HG02763 (cell line): ENCODE data around the gene POFUT1.
"Not testable (repeated sequence)": the region's sequence is repeated elsewhere in the genome, so short reads cannot be mapped to it uniquely, and the experiment has no call there.

Experiments used
- ATAC-seq: cut with Tn5 transposase; IDR thresholded peaks from one replicate; pipeline ENCODE4 v1.9.1; 2021; ENCODE audit warnings: mild to moderate bottlenecking, moderate library complexity; ENCODE audit not compliant: unreplicated experiment

POFUT1 gene

DNA sequence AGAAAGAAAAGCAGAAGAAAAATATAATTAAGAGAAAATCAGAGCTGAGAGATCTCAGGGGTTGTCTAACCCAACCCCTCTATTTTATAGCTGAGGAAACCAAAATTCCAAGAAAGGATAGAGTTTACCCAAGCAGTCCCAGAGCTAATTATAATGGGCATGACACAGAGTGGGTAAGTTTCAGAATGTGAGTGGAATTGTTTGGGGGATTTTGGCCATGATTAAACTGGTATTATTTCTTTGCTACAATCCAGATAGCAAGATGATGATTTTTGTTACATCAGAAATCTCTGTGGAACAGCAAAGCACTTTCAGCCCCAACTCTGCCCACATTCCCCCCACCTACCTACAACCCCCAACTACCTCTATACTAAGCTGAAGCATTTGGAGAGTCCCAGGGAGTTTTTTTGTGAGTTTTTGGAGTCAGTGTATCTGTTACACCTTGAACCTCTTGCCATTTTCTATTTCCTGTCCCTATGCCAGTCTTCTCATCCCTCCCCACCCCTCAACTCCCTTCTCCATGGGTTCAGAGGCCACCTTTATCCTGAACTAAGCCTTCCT lies 24.7 kb downstream of the POFUT1 start:
- no peak for ATAC-seq

- no peak for ATAC-seq
These were observed 25.6 kb downstream of the POFUT1 start for GRCh38 chr20:32233286-32233685.

- ATAC-seq, result no peak
These were observed 26.6 kb downstream of the POFUT1 start for GRCh38 chr20:32234135-32234808.

- ATAC-seq, result no peak
These were observed 27.8 kb downstream of the POFUT1 start for GRCh38 chr20:32235331-32236047.

DNA sequence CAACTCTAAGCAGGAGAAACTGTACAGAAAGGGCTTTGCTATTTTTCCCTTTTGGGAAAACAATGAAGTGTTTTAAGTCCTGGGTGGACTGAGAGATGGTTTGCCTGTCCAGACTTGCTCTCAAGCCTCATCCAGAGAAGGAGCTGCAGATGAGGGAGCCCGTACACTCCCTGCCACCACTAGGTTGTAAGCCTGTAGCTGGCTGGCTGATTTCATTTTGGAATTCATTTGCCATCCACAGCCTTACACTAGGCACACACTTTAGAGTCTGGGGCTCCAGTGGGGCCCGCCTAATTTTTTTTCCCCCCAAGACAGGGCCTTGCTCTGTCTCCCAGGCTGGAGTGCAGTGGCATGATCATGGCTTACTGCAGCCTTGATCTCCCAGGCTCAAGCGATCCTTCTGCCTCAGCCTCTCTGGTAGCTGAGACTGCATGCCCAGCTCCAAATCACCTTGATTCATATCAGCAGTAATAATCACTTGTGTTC lies 28.4 kb downstream of the POFUT1 start:
- ATAC-seq, result no peak

GRCh38 chr20:32236819-32237218 lies 29.1 kb downstream of the POFUT1 start:
- ATAC-seq, result no peak

DNA sequence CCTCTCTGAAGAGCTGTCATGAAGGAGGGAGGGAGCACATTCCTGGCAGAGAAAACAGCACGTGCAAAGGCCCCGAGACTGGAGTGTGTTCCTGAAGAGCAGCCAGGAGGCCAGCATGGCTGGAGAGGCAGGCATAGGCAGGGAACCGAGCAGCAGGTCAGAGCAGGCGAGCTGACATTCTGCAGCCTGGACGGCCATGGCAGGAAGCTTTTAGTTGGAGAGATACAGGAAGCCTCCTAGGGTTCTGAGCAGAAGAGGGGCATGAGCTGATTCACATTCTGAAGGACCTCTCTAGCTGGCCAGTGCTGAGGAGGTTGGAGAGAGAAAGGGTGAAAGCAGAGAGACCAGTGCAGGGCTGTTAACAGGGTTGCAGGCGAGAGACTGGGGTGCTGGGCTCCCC lies 29.7 kb downstream of the POFUT1 start:
- no peak for ATAC-seq

DNA sequence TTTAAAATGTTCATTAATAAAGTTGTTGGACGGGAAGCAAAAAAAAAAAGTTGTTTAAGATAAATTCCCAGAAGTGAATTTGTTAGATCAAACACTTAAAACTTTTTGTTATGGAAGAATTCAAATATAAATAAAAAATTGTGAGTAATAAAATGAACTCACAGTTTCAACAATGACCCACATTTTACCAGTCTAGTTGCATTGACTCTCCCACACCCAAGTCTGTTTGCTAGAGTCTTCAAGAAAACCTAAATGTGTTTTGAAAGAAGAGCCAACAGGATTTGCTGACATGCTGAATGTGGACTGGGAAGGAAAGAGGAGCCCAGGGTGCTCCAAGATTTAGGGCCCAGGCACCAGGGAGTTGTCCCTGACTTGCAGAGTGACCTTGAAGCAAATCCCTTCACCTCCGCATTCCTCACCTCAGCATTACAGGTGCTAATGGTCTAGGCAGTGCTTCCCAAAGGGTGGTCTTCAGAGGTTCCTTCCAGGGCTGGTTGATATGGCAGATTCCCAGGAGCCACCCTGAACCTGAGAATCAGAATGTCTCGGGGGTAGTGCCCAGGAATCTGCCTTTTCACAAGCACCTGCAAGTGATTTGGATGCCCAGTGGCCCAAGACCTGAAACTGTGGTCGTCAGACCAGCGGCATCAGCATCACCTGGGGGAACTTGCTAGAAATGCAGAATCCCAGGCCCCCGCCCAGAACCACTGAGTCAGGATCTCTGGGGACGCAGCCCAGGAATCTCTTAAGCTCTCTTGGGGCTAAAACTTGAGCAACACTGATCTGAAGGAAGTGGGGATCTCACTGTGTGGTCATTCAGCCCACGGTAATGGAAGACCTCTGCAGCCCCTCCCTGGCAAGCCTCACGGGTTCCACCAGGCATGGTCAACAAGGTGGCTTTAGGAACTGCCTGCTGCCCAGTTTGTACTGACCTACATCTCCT lies 31.1 kb downstream of the POFUT1 start:
- ATAC-seq, result no peak

DNA sequence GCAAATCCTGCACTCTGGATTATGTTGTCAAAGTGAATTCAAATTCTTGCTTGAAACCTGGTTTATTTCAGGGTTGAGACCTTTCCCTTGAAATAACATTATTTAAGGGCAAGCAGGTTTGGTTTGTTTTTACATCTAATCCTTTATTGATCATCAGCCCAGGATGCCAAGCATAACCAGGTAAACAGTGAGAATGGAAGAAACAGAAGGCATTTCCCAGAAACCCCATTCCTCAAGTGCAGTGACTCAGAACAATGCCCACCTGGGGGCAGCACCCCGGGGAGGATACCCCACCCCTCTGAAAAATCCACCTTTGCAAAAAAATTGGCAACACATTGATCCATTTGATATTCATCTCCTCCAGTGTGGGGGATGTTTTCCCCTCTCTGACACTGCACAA lies 32.5 kb downstream of the POFUT1 start:
- no peak for ATAC-seq

- ATAC-seq, result no peak
These were observed 34.1 kb downstream of the POFUT1 start for GRCh38 chr20:32241807-32242206.

DNA sequence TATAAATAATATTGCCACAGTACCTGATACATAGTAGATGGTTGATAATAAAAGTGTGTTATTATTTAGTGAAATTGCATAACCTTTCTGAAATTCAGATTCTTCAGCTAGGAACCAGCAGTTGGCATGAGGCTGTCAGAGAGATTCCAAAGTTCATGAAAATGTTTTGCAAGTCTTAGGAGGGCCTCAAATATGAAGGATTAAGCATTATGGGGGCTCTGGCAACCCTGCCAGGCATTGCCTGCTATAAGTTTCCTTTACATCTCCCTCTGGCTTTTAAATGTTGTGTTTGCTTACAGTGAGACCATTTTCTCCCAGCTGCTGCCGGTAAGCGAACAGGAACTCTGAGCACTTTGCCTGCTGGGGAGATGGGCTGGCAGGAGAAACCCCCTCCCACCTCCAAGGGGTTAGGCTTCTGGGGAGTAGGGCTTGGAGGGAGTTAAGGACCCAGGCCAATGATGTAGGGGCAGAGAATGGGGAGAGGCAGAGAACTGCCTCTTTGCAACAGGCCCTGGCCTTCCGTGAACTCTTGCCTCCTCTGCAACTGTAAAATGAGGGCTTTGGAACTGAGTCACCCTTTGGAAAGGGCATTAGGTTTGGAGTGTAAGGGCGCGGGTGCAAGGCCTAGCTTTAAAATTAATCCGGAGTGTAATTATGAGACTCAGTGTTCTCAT lies 36.6 kb downstream of the POFUT1 start:
- ATAC-seq, result no peak

- no peak for ATAC-seq
These were observed 37.3 kb downstream of the POFUT1 start for GRCh38 chr20:32244959-32245358.

DNA sequence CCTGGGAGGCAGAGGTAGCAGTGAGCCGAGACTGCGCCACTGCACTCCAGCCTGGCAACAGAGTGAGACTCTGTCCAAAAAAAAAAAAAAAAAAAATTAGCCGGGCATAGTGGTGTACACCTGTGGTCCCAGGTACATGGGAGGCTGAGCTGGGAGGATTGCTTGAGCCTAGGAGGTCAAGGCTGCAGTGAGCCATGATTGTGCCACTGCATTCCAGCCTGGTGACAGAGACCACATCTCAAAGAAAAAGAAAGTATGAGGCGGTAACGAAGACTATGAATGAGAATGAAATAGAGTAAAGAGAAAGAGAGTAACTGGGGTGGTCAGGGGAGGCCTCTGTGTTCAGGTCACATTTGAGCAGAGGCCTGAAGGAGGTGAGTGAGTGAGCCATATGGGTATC lies 38.5 kb downstream of the POFUT1 start:
- not testable (repeated sequence) for ATAC-seq

DNA sequence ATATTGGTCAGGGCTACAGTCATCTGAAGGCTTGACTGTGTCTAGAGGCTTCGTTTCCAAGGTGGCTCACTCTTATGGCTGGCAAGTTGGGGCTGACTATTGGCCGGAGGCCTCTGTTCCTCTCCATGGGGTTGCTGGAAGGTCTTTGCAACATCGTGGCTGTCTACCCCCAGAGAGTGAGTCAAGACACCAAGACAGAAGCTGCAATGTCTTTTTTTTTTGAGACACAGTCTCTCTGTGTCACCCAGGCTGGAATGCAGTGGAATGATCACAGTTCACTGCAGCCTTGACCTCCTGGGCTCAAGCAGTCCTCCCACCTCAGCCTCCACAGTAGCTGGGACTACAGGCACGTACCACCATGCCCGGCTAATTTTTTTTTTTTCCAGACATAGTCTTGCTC lies 40.4 kb downstream of the POFUT1 start:
- ATAC-seq, result no peak

DNA sequence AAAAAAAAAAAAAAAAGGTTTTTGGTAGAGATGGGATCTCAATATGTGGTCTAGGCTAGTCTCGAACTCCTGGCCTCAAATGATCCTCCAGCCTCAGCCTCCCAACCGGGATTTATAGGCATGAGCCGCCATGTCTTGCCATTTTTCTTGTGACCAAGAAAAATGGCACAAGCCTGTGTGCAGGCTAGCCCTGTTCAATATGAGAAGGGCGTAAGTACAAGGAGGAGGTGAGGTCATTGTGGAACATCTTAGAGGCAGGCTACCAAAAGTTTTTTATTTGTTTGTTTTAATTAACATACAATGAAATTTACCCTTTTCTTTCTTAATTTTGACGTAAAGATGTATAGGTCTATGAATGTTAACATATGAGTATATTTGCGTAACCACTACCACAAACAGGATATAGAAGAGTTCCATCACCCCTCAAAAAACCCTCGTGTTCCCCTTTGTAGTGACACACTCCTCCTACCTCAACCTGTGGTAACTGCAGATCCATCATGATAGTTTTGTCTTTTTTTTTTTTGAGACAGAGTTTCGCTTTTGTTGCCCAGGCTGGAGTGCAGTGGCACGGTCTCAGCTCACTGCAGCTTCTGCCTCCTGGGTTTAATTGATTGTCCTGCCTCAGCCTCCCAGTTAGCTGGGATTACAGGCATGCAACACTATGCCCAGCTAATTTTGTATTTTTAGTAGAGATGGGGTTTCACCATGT lies 41.5 kb downstream of the POFUT1 start:
- no peak for ATAC-seq

DNA sequence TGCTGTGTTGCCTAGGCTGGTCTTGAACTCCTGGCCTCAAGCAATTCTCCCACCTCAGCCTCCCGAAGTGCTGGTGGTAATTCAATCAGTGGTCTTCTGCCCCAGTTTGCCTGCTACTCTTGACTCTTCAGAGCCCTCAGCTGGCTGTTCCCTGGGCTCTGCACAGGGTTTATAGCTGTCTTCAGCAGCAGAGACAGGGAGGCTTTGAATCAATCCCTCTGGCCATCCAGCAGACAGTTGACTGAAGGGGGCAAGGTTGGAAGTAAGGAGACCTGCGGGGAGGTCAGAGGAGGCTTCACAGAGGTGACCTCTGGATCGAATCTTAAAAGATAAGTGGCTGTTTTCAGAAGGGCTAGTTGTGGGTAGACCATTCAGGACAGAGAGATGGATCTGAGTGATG lies 43.8 kb downstream of the POFUT1 start:
- no peak for ATAC-seq

DNA sequence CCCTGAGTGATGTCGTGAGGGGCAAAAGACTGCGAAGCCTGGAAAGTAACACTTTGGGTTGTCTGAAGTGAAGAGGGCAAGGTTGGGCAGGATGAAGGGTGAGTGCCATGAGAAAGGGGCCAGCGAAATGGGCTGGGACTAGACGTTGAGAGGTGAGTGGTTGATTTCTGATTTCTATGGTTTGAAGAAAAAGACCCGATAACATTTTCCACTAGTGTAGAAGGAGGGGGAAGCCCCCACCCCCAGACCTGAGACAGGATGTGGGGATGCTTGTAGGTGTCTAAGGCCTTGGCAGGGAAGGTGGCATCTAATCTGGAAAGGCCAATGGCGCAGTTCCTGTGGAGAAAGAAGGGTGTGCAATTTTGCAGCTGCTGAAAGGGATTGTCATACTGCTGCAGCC lies 44.5 kb downstream of the POFUT1 start:
- no peak for ATAC-seq

- not testable (repeated sequence) for ATAC-seq
These were observed 53.3 kb downstream of the POFUT1 start for GRCh38 chr20:32260973-32261372.

GRCh38 chr20:32261644-32262043 lies 54.0 kb downstream of the POFUT1 start:
- ATAC-seq, result no peak

GRCh38 chr20:32263398-32263954 lies 55.8 kb downstream of the POFUT1 start:
- no peak for ATAC-seq
